DOHH2 (cell line): ENCODE data around the gene NDRG2.

Experiments used
- H3F3A ChIP-seq: fragments of 200-600 bp; sonication (generic), shearing (Covaris generic); 2 replicates; pipeline ENCODE4 v1.6.0; 2016; ENCODE audit warnings: antibody characterized with exemption, mild to moderate bottlenecking; ENCODE audit not compliant: control insufficient read depth, insufficient read depth
- H3K27ac ChIP-seq: fragments of 200-600 bp; sonication (generic); 2 replicates; pipeline ENCODE4 v1.5.1; 2014; ENCODE audit warnings: low read depth, mild to moderate bottlenecking, low read length, moderate library complexity
- H3K27me3 ChIP-seq: fragments of 200-600 bp; sonication (generic); 2 replicates; pipeline ENCODE4 v1.6.1; 2014; ENCODE audit warnings: mild to moderate bottlenecking, low read length, mixed read lengths; ENCODE audit not compliant: control insufficient read depth
- H3K36me3 ChIP-seq: fragments of 200-600 bp; sonication (generic); 2 replicates; pipeline ENCODE4 v1.6.1; 2014; ENCODE audit warnings: mild to moderate bottlenecking, low read length, moderate library complexity, mixed read lengths; ENCODE audit not compliant: control insufficient read depth
- H3K4me1 ChIP-seq: fragments of 200-600 bp; sonication (generic); 2 replicates; pipeline ENCODE4 v1.6.1; 2014; ENCODE audit warnings: mild to moderate bottlenecking, low read length, mixed read lengths; ENCODE audit not compliant: control insufficient read depth
- H3K4me2 ChIP-seq: fragments of 200-600 bp; sonication (generic); 2 replicates; pipeline ENCODE4 v1.6.0; 2014; ENCODE audit warnings: mild to moderate bottlenecking, low read length, moderate library complexity
- H3K4me3 ChIP-seq: fragments of 200-600 bp; sonication (generic); 2 replicates; pipeline ENCODE4 v1.5.1; 2014; ENCODE audit warnings: mild to moderate bottlenecking, low read length, mixed read lengths
- H3K79me2 ChIP-seq: fragments of 200-600 bp; sonication (generic); 2 replicates; pipeline ENCODE4 v1.6.1; 2014; ENCODE audit warnings: mild to moderate bottlenecking, low read length, mixed read lengths; ENCODE audit not compliant: control insufficient read depth
- H3K9me2 ChIP-seq: fragments of 200-600 bp; sonication (generic); replicated peaks from 2 replicates; pipeline ENCODE4 v1.6.1; 2014; ENCODE audit warnings: mild to moderate bottlenecking, low read length, mixed read lengths; ENCODE audit not compliant: control insufficient read depth
- H3K9me3 ChIP-seq: fragments of 200-600 bp; sonication (generic); 2 replicates; pipeline ENCODE4 v1.6.1; 2014; ENCODE audit warnings: antibody characterized with exemption, low read length, mixed read lengths; ENCODE audit not compliant: control insufficient read depth, insufficient read depth
- H4K20me1 ChIP-seq: fragments of 200-600 bp; sonication (generic); 2 replicates; pipeline ENCODE4 v1.6.0; 2014; ENCODE audit warnings: low read depth, mild to moderate bottlenecking, antibody characterized with exemption, low read length, moderate library complexity; ENCODE audit not compliant: control insufficient read depth, insufficient read depth
- CTCF ChIP-seq: fragments of 200-600 bp; sonication (generic); IDR thresholded peaks from one replicate; pipeline ENCODE4 v1.5.1; 2014; ENCODE audit warnings: antibody characterized with exemption, mild to moderate bottlenecking, low read depth, low read length; ENCODE audit not compliant: poor library complexity, severe bottlenecking
- EZH2phosphoT487 ChIP-seq: fragments of 200-600 bp; sonication (generic); IDR thresholded peaks from 2 replicates; pipeline ENCODE4 v1.6.1; 2017; ENCODE audit warnings: borderline replicate concordance, mild to moderate bottlenecking, antibody characterized with exemption, low read length, moderate library complexity, mixed read lengths

NDRG2 gene

GRCh38 chr14:21057803-21058675 lies 33.2 kb upstream of the NDRG2 start, which contains the start of gene RNASE8:
TSS of gene RNASE8 (plus strand) at chr14:21057822. CDS start at chr14:21057893, 71 bp downstream.
- peaks cover 5% of the 10 kb centered on the region for H3K4me1 ChIP-seq
- TF ChIP-seq EZH2phosphoT487: no peak
- TF ChIP-seq CTCF: peak; percentile 35
- H3K9me2 ChIP-seq: no peaks in the 10 kb centered on the region
- no peaks in the 10 kb centered on the region for H3K9me3 ChIP-seq
- H3K4me2 ChIP-seq: no peak within 1 kb of the TSS
- no peak within 1 kb of the TSS for H3K4me3 ChIP-seq
- H3K27me3 ChIP-seq: peaks cover 28% of the 10 kb centered on the region
- no peaks in the 10 kb centered on the region for H3F3A ChIP-seq
- H3K36me3 ChIP-seq: no peaks in the 10 kb centered on the region
- no peak within 1 kb of the TSS for H3K27ac ChIP-seq
- no peaks in the 10 kb centered on the region for H4K20me1 ChIP-seq
- H3K79me2 ChIP-seq: no peaks in the 10 kb centered on the region

GRCh38 chr14:21056520-21057163 lies 31.8 kb upstream of the NDRG2 start:
- no peaks in the 10 kb centered on the region for H3K4me1 ChIP-seq
- H3K9me2 ChIP-seq: no peaks in the 10 kb centered on the region
- no peak overlapping the region for H3K4me2 ChIP-seq
- peaks cover 27% of the 10 kb centered on the region for H3K27me3 ChIP-seq
- no peaks in the 10 kb centered on the region for H3K79me2 ChIP-seq
- no peaks in the 10 kb centered on the region for H4K20me1 ChIP-seq
- no peak overlapping the region for H3K27ac ChIP-seq
- no peaks in the 10 kb centered on the region for H3K36me3 ChIP-seq
- no peaks in the 10 kb centered on the region for H3F3A ChIP-seq
- no peak for TF ChIP-seq CTCF
- TF ChIP-seq EZH2phosphoT487: no peak
- no peaks in the 10 kb centered on the region for H3K9me3 ChIP-seq
- no peak overlapping the region for H3K4me3 ChIP-seq

GRCh38 chr14:21055432-21056117 lies 30.7 kb upstream of the NDRG2 start:
- Histone ChIP-seq H3K27ac (no peak overlapping the region), H3K79me2 (no peaks in the 10 kb centered on the region)
- TF ChIP-seq EZH2phosphoT487 (no peak), CTCF (no peak)

More at GRCh38 chr14:21055432-21056117, 30.7 kb upstream of the NDRG2 start:
- no peaks in the 10 kb centered on the region for H3K4me1 ChIP-seq
- H3F3A ChIP-seq: no peaks in the 10 kb centered on the region
- no peaks in the 10 kb centered on the region for H3K36me3 ChIP-seq
- no peak overlapping the region for H3K4me2 ChIP-seq
- no peaks in the 10 kb centered on the region for H4K20me1 ChIP-seq
- no peaks in the 10 kb centered on the region for H3K9me2 ChIP-seq
- no peaks in the 10 kb centered on the region for H3K9me3 ChIP-seq
- no peak overlapping the region for H3K4me3 ChIP-seq
- H3K27me3 ChIP-seq: peaks cover 17% of the 10 kb centered on the region
